ENCODE measurements around the gene VSIG10L2. TPM values are rescaled to one million over a fixed set of nuclear protein-coding genes. Genes with fewer than 3 reads are reported as not detected.

The VSIG10L2 gene
- 10 to 100 TPM in 1 of 4 donors, 1 to 10 TPM in 3; 2.0 to 17.2 (median 6.7) TPM for total RNA-seq

GRCh38 chr11:125945797-125946520 lies at the start of gene VSIG10L2:
TSS of gene VSIG10L2 (plus strand) at chr11:125946044. CDS start at chr11:125946056, 12 bp downstream.
- Histone ChIP-seq H3K36me3 (no peaks in the 10 kb centered on the region), H3K9me3 (no peaks in the 10 kb centered on the region), H3K27ac (no peak within 1 kb of the TSS), H3K4me3 (no peak within 1 kb of the TSS), H3K27me3 (no peaks in the 10 kb centered on the region), H3K4me1 (peaks cover 5% of the 10 kb centered on the region)
- no peak for TF ChIP-seq POLR2AphosphoS5 (IDR thresholded peaks at IDR 0.05)
- no peak for TF ChIP-seq POLR2A (IDR thresholded peaks at IDR 0.05)
- TF ChIP-seq CTCF (IDR thresholded peaks at IDR 0.05): no peak
- no peak for TF ChIP-seq EP300 (IDR thresholded peaks at IDR 0.05)
- no peak for DNase-seq (ENCODE audit: low spot score in 2 of 2)
- 76% methylated on average over 8 of the region's 8 CpGs for WGBS

GRCh38 chr11:125901872-125902271 lies 44.0 kb upstream of the VSIG10L2 start:
- DNase-seq (ENCODE audit: low spot score in 2 of 2): no peak
- Histone ChIP-seq H3K36me3 (peaks cover 10% of the 10 kb centered on the region), H3K9me3 (no peaks in the 10 kb centered on the region), H3K27me3 (peaks cover 29% of the 10 kb centered on the region), H3K4me1 (peaks cover 25% of the 10 kb centered on the region), H3K27ac (no peak overlapping the region), H3K4me3 (peak overlapping the region; percentile 56)
- 97% methylated on average over 3 of the region's 6 CpGs for WGBS
- TF ChIP-seq POLR2AphosphoS5 (IDR thresholded peaks at IDR 0.05) (no peak), CTCF (IDR thresholded peaks at IDR 0.05) (no peak), EP300 (IDR thresholded peaks at IDR 0.05) (no peak), POLR2A (IDR thresholded peaks at IDR 0.05) (no peak)

GRCh38 chr11:125902277-125902926 lies 43.4 kb upstream of the VSIG10L2 start:
- no peak for DNase-seq (ENCODE audit: low spot score in 2 of 2)
- 48% methylated on average over 17 of the region's 20 CpGs for WGBS
- H3K4me3 ChIP-seq: peak overlapping the region; percentile 56
- H3K9me3 ChIP-seq: no peaks in the 10 kb centered on the region
- TF ChIP-seq EP300 (IDR thresholded peaks at IDR 0.05) (no peak), CTCF (IDR thresholded peaks at IDR 0.05) (no peak), POLR2A (IDR thresholded peaks at IDR 0.05) (no peak), POLR2AphosphoS5 (IDR thresholded peaks at IDR 0.05) (no peak)
- H3K27me3 ChIP-seq: peaks cover 29% of the 10 kb centered on the region
- peak overlapping the region; percentile 16 for H3K27ac ChIP-seq
- H3K36me3 ChIP-seq: peaks cover 10% of the 10 kb centered on the region
- H3K4me1 ChIP-seq: peaks cover 25% of the 10 kb centered on the region

- peak; percentile 93 to 95 for DNase-seq (ENCODE audit: low spot score in 2 of 2)
- peaks cover 25% of the 10 kb centered on the region for H3K4me1 ChIP-seq
- TF ChIP-seq POLR2A (IDR thresholded peaks at IDR 0.05): no peak
- TF ChIP-seq EP300 (IDR thresholded peaks at IDR 0.05): no peak
- TF ChIP-seq POLR2AphosphoS5 (IDR thresholded peaks at IDR 0.05): no peak
- TF ChIP-seq CTCF (IDR thresholded peaks at IDR 0.05): no peak
- H3K27ac ChIP-seq: peak within 1 kb of the TSS; percentile 16
- H3K9me3 ChIP-seq: no peaks in the 10 kb centered on the region
- H3K36me3 ChIP-seq: peaks cover 10% of the 10 kb centered on the region
- peaks cover 29% of the 10 kb centered on the region for H3K27me3 ChIP-seq
- 2% methylated on average over 31 of the region's 31 CpGs for WGBS
- peak within 1 kb of the TSS; percentile 56 for H3K4me3 ChIP-seq
Measured at GRCh38 chr11:125902927-125903710, 42.7 kb upstream of the VSIG10L2 start, which contains the start of gene PUS3. TSS of gene PUS3 (minus strand) at chr11:125903206. CDS start at chr11:125896284, 6,922 bp downstream.
